ENCODE data around the gene UBE2E2. TPM values are rescaled to one million over a fixed set of nuclear protein-coding genes. Genes with fewer than 3 reads are reported as not detected.

Gene UBE2E2
- total RNA-seq, 1 experiment from 2014 or later, result 54.9 TPM

GRCh38 chr3:23162934-23163333 is 40.2 kb upstream of the UBE2E2 start:
- ATAC-seq, result no peak
- ChIA-PET CTCF (no interaction called here), POLR2A (no interaction called here)
- Mint-ChIP-seq H3K27ac (no peak overlapping the region), H3K27me3 (ENCODE audit: low read depth) (no peaks in the 10 kb centered on the region), H3K4me3 (no peak overlapping the region), H3K36me3 (no peaks in the 10 kb centered on the region), H3K4me1 (peaks cover 3% of the 10 kb centered on the region; the same call in 1 of the 2 replicates), H3K9me3 (no peaks in the 10 kb centered on the region)
- no peak for TF ChIP-seq ESRRA (CRISPR knock-in tag; IDR thresholded peaks at IDR 0.05; ENCODE audit: borderline replicate concordance)
- no peak for TF ChIP-seq GTF2I (CRISPR knock-in tag; conservative IDR thresholded peaks at IDR 0.05)
- TF ChIP-seq SP1 (CRISPR knock-in tag; conservative IDR thresholded peaks at IDR 0.05), result no peak
- TF ChIP-seq, protein P1, sequence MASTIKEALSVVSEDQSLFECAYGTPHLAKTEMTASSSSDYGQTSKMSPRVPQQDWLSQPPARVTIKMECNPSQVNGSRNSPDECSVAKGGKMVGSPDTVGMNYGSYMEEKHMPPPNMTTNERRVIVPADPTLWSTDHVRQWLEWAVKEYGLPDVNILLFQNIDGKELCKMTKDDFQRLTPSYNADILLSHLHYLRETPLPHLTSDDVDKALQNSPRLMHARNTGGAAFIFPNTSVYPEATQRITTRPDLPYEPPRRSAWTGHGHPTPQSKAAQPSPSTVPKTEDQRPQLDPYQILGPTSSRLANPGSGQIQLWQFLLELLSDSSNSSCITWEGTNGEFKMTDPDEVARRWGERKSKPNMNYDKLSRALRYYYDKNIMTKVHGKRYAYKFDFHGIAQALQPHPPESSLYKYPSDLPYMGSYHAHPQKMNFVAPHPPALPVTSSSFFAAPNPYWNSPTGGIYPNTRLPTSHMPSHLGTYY (CRISPR knock-in tag; IDR thresholded peaks at IDR 0.05), result no peak
- TF ChIP-seq ZNF416 (CRISPR knock-in tag; IDR thresholded peaks at IDR 0.05), result no peak
- no peak for TF ChIP-seq NR2C2 (CRISPR knock-in tag; IDR thresholded peaks at IDR 0.05)
- TF ChIP-seq PRDM15 (CRISPR knock-in tag; IDR thresholded peaks at IDR 0.05), result no peak
- no peak for TF ChIP-seq CREB1 (CRISPR knock-in tag; IDR thresholded peaks at IDR 0.05)
- no peak for TF ChIP-seq TEAD1 (CRISPR knock-in tag; IDR thresholded peaks at IDR 0.05)
- TF ChIP-seq FOXK1 (CRISPR knock-in tag; IDR thresholded peaks at IDR 0.05), result no peak
- TF ChIP-seq, protein P2, sequence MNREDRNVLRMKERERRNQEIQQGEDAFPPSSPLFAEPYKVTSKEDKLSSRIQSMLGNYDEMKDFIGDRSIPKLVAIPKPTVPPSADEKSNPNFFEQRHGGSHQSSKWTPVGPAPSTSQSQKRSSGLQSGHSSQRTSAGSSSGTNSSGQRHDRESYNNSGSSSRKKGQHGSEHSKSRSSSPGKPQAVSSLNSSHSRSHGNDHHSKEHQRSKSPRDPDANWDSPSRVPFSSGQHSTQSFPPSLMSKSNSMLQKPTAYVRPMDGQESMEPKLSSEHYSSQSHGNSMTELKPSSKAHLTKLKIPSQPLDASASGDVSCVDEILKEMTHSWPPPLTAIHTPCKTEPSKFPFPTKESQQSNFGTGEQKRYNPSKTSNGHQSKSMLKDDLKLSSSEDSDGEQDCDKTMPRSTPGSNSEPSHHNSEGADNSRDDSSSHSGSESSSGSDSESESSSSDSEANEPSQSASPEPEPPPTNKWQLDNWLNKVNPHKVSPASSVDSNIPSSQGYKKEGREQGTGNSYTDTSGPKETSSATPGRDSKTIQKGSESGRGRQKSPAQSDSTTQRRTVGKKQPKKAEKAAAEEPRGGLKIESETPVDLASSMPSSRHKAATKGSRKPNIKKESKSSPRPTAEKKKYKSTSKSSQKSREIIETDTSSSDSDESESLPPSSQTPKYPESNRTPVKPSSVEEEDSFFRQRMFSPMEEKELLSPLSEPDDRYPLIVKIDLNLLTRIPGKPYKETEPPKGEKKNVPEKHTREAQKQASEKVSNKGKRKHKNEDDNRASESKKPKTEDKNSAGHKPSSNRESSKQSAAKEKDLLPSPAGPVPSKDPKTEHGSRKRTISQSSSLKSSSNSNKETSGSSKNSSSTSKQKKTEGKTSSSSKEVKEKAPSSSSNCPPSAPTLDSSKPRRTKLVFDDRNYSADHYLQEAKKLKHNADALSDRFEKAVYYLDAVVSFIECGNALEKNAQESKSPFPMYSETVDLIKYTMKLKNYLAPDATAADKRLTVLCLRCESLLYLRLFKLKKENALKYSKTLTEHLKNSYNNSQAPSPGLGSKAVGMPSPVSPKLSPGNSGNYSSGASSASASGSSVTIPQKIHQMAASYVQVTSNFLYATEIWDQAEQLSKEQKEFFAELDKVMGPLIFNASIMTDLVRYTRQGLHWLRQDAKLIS (CRISPR knock-in tag; IDR thresholded peaks at IDR 0.05; ENCODE audit: borderline replicate concordance), result no peak
- TF ChIP-seq FOXJ3 (CRISPR knock-in tag; IDR thresholded peaks at IDR 0.05; ENCODE audit: borderline replicate concordance), result no peak
- no peak for DNase-seq (ENCODE audit: low spot score)

DNA sequence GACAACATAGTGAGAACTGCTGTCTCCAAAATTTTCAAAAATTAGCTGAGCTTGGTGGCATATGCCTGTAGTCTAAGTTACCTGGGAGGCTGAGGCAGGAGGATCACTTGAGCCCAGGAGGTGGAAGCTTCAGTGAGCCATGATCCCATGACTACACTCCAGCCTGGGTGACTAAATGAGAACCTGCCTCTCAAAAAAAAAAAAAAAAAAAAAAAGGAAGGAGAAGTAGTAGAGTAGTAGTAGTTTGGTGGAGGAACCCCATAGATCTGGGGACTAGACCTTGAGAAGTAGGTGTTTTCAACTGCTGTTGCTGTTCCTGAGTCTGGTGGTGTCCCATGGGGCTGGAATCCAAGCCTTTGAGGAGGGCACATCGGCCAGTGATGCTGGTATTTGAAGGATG is 38.4 kb upstream of the UBE2E2 start:
- H3K4me3 Mint-ChIP-seq, result no peak overlapping the region
- ATAC-seq (no peak), DNase-seq (ENCODE audit: low spot score) (no peak)
- CTCF ChIA-PET, result no interaction called here
- 0 out of 2 replicates have a peak, but pooled peaks cover under 1% of the 10 kb centered on the region for H3K9me3 Mint-ChIP-seq
- no peaks in the 10 kb centered on the region for H3K27me3 Mint-ChIP-seq (ENCODE audit: low read depth)
- H3K4me1 Mint-ChIP-seq, result peaks cover 3% of the 10 kb centered on the region; the same call in 1 of the 2 replicates
- no peak overlapping the region for H3K27ac Mint-ChIP-seq
- no peaks in the 10 kb centered on the region for H3K36me3 Mint-ChIP-seq
- POLR2A ChIA-PET, result no interaction called here
- TF ChIP-seq IRF2 (CRISPR knock-in tag; IDR thresholded peaks at IDR 0.05; ENCODE audit: borderline replicate concordance, low read depth) (no peak), RORB (CRISPR knock-in tag; IDR thresholded peaks at IDR 0.05) (no peak)
- TF ChIP-seq, protein P3, sequence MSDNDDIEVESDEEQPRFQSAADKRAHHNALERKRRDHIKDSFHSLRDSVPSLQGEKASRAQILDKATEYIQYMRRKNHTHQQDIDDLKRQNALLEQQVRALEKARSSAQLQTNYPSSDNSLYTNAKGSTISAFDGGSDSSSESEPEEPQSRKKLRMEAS (CRISPR knock-in tag; IDR thresholded peaks at IDR 0.05), result no peak
- TF ChIP-seq, protein P1 (CRISPR knock-in tag; IDR thresholded peaks at IDR 0.05), result no peak

Data from WTC11 (cell line).